ENCODE measurements around the gene ARL8A. TPM values are rescaled to one million over a fixed set of nuclear protein-coding genes. Genes with fewer than 3 reads are reported as not detected.
"Not testable (repeated sequence)": the region's sequence is repeated elsewhere in the genome, so short reads cannot be mapped to it uniquely, and the experiment has no call there.

The ARL8A gene
- total RNA-seq = 10 to 100 TPM; 55.6 to 79.8 TPM
- long read RNA-seq, partial matches to known transcripts = 0 of 2 reads
- long read RNA-seq, other reads (novel, unspliced or antisense) = 0 of 2 reads

GRCh38 chr1:202144402-202145067 lies at the start of gene ARL8A:
Gene ARL8A (minus strand): TSS chr1:202144737. CDS start chr1:202144572, 165 bp downstream.
- ATAC-seq (peak; percentile 72 to 89), DNase-seq (peak; percentile 83)
- intact Hi-C loops (cut with DNase I) = no loop called here

- ATAC-seq (no peak), DNase-seq (no peak)
- intact Hi-C loops (cut with DNase I) = loop anchor here in 1 of 2 donors (5.0 kb wide), 1 partner anchor 123 kb away; no protein-coding TSS in a partner anchor
Observed at GRCh38 chr1:202194328-202194648, 49.8 kb upstream of the ARL8A start.

- DNase-seq = no peak
- peak; percentile 39 to 57 for ATAC-seq
- intact Hi-C loops (cut with DNase I) = loop anchor here in 1 of 2 donors (5.0 kb wide), 1 partner anchor 124 kb away; no protein-coding TSS in a partner anchor
Observed at GRCh38 chr1:202193614-202194327, 49.2 kb upstream of the ARL8A start, which contains the start of gene LGR6. Gene LGR6 (plus strand): TSS chr1:202193799. CDS start chr1:202193990, 191 bp downstream.

- intact Hi-C loops (cut with DNase I) = loop anchor here in 1 of 2 donors (5.0 kb wide), 1 partner anchor 124 kb away; no protein-coding TSS in a partner anchor
- DNase-seq (peak; percentile 68), ATAC-seq (peak; percentile 72 to 73)
Observed at GRCh38 chr1:202192770-202193613, 48.5 kb upstream of the ARL8A start.

- not testable (repeated sequence) for DNase-seq, ATAC-seq
- intact Hi-C loops (cut with DNase I) = loop anchor here in 1 of 2 donors (5.0 kb wide), 1 partner anchor 126 kb away; no protein-coding TSS in a partner anchor
Observed at GRCh38 chr1:202191391-202191790, 46.9 kb upstream of the ARL8A start.

GRCh38 chr1:202189918-202190715 lies 45.6 kb upstream of the ARL8A start:
- ATAC-seq = no peak
- no peak for DNase-seq
- intact Hi-C loops (cut with DNase I) = loop anchor here (2.0 to 5.0 kb wide), 3 partner anchors 125 to 527 kb away; no protein-coding TSS in a partner anchor

GRCh38 chr1:202189001-202189790 lies 44.7 kb upstream of the ARL8A start:
- ATAC-seq (peak; percentile 50 to 69), DNase-seq (peak; percentile 81)
- intact Hi-C loops (cut with DNase I) = loop anchor here (2.0 to 5.0 kb wide), 2 partner anchors 126 to 528 kb away; no protein-coding TSS in a partner anchor

- ATAC-seq (no peak), DNase-seq (no peak)
- intact Hi-C loops (cut with DNase I) = loop anchor here (2.0 to 5.0 kb wide), 2 partner anchors 127 to 529 kb away; no protein-coding TSS in a partner anchor
Observed at GRCh38 chr1:202187697-202188407, 43.3 kb upstream of the ARL8A start.

- intact Hi-C loops (cut with DNase I) = loop anchor here in 1 of 2 donors (5.0 kb wide), 1 partner anchor 530 kb away; no protein-coding TSS in a partner anchor
- DNase-seq (no peak), ATAC-seq (no peak)
Observed at GRCh38 chr1:202187041-202187671, 42.6 kb upstream of the ARL8A start.

GRCh38 chr1:202186327-202186726 lies 41.8 kb upstream of the ARL8A start:
- ATAC-seq = no peak
- intact Hi-C loops (cut with DNase I) = loop anchor here in 1 of 2 donors (5.0 kb wide), 1 partner anchor 531 kb away; no protein-coding TSS in a partner anchor
- DNase-seq = no peak

- intact Hi-C loops (cut with DNase I) = loop anchor here (2.0 to 5.0 kb wide), 2 partner anchors 532 to 534 kb away; no protein-coding TSS in a partner anchor
- DNase-seq (peak; percentile 85), ATAC-seq (peak; percentile 75 to 79)
Observed at GRCh38 chr1:202184750-202185460, 40.4 kb upstream of the ARL8A start.

GRCh38 chr1:202182040-202182877 lies 37.7 kb upstream of the ARL8A start:
- ATAC-seq = no peak
- no peak for DNase-seq
- intact Hi-C loops (cut with DNase I) = no loop called here

GRCh38 chr1:202181586-202181985 lies 37.0 kb upstream of the ARL8A start:
- no peak for DNase-seq
- intact Hi-C loops (cut with DNase I) = no loop called here

GRCh38 chr1:202180751-202181139 lies 36.2 kb upstream of the ARL8A start:
- ATAC-seq; intact Hi-C loops (cut with DNase I); DNase-seq: not testable (repeated sequence)

More at GRCh38 chr1:202181586-202181985, 37.0 kb upstream of the ARL8A start:
- ATAC-seq = no peak
